ENCODE measurements around the gene NRTN.

DNA sequence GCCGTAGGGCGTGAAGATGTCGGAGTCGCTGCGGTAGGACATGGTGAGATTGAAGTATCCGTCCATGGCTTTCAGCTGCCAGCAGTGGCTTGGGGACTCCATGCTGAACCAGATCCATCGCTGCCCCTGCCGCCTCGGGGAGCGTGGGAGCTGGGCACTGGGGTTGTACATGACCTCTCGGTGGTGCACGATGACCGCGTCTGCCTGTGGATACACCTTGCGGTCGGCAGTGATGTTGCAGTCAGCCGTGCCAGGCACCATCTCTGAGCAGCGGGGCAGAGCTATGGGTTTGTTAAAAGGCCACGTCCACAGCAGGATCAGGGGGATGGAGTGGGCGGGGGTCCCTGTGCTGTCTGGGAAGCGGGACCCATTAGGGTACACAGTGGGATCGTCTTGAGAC is 27.2 kb downstream of the NRTN start:
- TF ChIP-seq, protein P1, sequence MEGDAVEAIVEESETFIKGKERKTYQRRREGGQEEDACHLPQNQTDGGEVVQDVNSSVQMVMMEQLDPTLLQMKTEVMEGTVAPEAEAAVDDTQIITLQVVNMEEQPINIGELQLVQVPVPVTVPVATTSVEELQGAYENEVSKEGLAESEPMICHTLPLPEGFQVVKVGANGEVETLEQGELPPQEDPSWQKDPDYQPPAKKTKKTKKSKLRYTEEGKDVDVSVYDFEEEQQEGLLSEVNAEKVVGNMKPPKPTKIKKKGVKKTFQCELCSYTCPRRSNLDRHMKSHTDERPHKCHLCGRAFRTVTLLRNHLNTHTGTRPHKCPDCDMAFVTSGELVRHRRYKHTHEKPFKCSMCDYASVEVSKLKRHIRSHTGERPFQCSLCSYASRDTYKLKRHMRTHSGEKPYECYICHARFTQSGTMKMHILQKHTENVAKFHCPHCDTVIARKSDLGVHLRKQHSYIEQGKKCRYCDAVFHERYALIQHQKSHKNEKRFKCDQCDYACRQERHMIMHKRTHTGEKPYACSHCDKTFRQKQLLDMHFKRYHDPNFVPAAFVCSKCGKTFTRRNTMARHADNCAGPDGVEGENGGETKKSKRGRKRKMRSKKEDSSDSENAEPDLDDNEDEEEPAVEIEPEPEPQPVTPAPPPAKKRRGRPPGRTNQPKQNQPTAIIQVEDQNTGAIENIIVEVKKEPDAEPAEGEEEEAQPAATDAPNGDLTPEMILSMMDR (IDR thresholded peaks at IDR 0.05) = no peak
- TF ChIP-seq POLR2A (IDR thresholded peaks at IDR 0.05) = no peak

All from body of pancreas (tissue), 4 donors.